GM12874 (cell line): ENCODE data around the gene UAP1L1.

Source experiments
- TF ChIP-seq, protein P1 (sequence below): IDR thresholded peaks from 2 replicates; pipeline ENCODE4 v1.5.1; 2011; ENCODE audit warnings: low read depth, mild to moderate bottlenecking, control low read depth, low read length, moderate library complexity; ENCODE audit not compliant: insufficient read depth

The UAP1L1 gene

DNA sequence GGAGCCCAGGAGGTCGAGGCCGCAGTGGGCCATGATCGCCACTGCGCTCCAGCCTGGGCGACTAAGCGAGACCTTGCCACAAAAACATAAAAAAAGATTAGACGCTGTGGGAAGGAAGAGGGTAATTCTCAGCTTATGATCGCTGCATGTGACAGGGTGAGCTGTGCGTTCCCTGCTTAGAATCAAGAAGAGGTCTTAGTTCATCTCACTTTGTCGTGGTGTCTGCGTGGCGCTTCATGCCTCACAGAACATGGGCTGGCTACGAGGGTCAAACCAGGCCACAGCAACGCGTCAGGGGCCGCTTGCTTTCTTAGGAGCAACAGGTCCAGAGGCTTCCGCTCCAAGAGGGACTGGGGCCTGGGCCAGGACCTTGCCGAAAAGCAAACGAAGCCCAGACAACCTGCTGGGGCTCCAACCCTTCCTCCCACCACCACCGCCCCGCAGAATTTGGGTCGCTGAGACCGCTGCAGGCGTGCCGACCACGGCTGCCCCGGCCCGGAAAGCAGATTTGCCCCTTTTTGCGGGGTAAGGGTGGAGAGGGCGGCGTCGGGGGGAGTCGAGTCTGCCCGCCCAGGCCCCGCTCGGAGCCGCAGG lies 51.6 kb downstream of the UAP1L1 start:
- TF ChIP-seq, protein P1, sequence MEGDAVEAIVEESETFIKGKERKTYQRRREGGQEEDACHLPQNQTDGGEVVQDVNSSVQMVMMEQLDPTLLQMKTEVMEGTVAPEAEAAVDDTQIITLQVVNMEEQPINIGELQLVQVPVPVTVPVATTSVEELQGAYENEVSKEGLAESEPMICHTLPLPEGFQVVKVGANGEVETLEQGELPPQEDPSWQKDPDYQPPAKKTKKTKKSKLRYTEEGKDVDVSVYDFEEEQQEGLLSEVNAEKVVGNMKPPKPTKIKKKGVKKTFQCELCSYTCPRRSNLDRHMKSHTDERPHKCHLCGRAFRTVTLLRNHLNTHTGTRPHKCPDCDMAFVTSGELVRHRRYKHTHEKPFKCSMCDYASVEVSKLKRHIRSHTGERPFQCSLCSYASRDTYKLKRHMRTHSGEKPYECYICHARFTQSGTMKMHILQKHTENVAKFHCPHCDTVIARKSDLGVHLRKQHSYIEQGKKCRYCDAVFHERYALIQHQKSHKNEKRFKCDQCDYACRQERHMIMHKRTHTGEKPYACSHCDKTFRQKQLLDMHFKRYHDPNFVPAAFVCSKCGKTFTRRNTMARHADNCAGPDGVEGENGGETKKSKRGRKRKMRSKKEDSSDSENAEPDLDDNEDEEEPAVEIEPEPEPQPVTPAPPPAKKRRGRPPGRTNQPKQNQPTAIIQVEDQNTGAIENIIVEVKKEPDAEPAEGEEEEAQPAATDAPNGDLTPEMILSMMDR: no peak

DNA sequence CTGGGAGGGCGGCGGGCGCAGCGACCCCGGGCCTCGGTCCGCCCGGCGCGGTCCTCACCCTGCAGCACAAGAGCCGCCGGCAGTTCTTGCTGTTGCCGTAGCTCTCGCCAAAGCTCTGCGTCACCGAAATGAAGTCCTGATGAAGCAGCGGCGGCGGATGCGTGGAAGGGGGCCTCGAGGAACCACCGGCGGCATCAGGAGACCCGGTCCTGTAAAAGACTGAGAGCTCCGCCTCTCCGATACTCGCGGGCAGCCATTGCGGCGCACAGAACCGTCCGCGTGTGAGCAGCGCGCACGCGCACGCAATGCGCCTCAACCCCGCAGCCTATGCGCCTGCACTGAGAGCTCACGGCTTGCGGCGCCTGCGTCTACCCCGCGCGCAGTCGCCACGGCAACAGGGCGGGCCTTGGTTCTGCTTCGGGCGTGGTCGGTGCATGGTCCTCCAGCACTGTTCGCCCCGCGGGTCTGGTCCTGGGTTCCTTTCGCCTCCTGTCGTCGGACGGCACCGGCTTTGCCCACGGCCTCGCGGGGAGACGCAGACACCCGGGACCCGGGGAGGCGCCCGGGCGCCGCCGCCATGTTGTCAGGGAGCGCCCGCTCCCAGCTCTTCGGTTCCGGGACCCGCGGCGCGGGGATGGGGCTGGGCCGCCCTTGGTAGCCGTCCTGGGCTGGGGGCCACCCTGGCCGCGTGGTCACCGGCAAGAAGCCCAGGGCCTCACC lies 52.3 kb downstream of the UAP1L1 start:
- TF ChIP-seq, protein P1: no peak

DNA sequence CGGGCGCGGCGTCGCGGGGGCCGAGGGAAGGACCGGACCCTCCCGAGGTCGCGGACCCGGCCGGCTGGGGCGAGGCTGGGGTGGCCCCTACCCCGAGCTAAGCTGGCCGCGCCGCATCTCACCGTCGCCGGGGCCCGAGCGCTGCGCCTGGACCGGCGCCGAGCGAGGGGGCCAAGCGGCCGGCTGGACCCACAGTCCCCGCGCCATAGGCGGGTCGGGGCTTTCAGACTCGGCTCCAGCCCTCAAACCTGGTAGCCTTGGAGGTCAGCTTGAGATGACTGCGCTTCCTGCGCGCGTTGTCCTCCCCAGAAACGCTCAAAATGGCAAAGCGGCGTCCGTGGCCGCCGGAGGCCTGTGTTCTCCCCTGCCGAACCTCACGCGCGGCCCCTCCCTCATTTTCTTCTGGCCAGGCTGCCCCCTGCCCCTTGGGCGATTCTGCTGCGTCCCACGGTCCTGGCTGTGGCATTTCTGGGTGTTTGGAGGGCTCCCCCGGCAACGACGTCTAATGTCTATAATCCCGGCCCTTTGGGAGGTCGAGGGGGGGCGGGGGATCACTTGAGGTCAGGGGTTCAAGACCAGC lies 52.9 kb downstream of the UAP1L1 start:
- TF ChIP-seq, protein P1: no peak
